ENCODE measurements around the gene CSN1S1.

The CSN1S1 gene

DNA sequence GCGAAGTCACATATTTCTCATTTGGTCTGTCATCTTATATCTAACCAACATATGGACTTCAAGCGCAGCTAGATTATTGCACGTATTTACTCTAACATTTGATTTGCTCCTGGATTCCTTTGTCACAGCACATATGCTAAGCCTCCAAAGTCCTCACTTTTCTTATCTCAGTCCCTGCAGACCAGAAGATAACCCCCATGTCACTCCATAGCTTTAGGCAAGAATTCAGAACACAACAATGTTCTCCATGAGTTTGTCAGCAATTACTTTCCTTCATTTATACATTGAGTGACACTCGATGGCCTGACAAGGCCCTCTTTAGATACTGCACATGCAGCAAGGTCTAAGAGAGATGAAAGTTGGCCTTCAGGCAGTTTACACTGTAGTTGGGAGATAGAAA lies 60.1 kb downstream of the CSN1S1 start:
- FAIRE-seq (no peak), DNase-seq (ENCODE audit: low spot score) (no peak)

DNA sequence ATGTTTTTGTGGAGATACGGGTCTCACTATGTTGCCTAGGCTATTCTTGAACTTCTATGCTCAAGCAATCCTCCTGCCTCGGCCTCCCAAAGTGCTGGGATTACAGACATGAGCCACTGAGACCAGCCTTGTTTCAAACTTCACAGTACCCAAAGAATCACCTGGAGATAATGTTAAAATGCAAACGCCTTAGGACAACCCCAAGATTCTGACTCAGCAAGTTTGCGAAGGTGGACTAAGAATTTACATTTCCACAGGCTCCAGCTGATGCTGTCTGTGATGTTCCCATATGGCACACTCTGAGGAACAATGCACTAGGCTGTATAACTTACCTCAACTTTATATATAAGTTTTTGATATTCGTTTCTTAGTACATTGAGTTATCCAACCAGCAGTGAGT lies 63.9 kb downstream of the CSN1S1 start:
- FAIRE-seq, result no peak
- DNase-seq (ENCODE audit: low spot score), result no peak

DNA sequence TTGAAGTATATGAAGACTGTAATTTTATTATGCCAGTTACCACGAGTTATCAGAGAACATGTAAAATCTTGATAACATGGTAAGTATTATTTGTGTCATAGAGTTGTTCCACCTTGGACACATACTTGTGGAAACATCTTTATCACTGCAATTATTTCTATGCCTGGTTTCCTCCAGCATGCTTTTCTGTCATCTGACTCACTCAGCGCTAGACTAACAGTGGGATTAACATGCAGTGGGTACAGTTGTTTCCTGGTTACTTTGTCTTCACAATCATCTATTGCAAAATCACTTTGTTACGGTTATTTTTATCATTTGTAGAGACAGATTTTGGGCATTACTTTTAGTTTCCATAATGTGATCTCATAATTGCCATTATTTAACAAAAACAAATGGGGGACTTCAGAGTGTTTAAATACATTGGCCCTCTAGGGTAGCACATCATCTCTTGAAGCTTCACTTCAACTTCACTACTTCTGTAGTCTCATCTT lies 64.7 kb downstream of the CSN1S1 start, which contains the start of gene STATH:
Gene STATH, plus strand, starts transcription at position 441 of the 491 bp plus-strand sequence. CDS start 2,472 bp downstream, outside the sequence.
- DNase-seq (ENCODE audit: low spot score), result no peak
- no peak for FAIRE-seq

Measured in RCC 7860 (cell line).